GM12891 (cell line): ENCODE data around the gene GPD1L.

Experiments used
- DNase-seq: peaks from one replicate; pipeline ENCODE4 v3.0.0; 2011; ENCODE audit warnings: low spot score; ENCODE audit not compliant: insufficient read length
- FAIRE-seq: peaks from 2 replicates; lab custom pipeline; 2011; peaks lifted over from hg19 to GRCh38; lab: Jason Lieb, UNC
- PAX5 ChIP-seq: IDR thresholded peaks from 2 replicates; pipeline ENCODE4 v1.6.1; 2011; ENCODE audit warnings: low read length, moderate library complexity, mild to moderate bottlenecking; ENCODE audit not compliant: insufficient read depth, severe bottlenecking
- POLR2A ChIP-seq: IDR thresholded peaks from 2 replicates; pipeline ENCODE4 v1.6.1; 2011; ENCODE audit warnings: low read depth, low read length, control low read depth
- POLR2AphosphoS5 ChIP-seq: IDR thresholded peaks from 2 replicates; pipeline ENCODE4 v1.6.1; 2011; ENCODE audit warnings: low read depth, low read length, control low read depth
- POU2F2 ChIP-seq: IDR thresholded peaks from 2 replicates; pipeline ENCODE4 v1.6.1; 2011; ENCODE audit warnings: low read depth, mild to moderate bottlenecking, control low read depth, low read length, moderate library complexity
- SPI1 ChIP-seq: IDR thresholded peaks from 2 replicates; pipeline ENCODE4 v1.6.1; 2011; ENCODE audit warnings: low read depth, low read length, control low read depth
- TAF1 ChIP-seq: IDR thresholded peaks from 2 replicates; pipeline ENCODE4 v1.6.1; 2011; ENCODE audit warnings: low read depth, low read length, control low read depth

GPD1L gene

DNA sequence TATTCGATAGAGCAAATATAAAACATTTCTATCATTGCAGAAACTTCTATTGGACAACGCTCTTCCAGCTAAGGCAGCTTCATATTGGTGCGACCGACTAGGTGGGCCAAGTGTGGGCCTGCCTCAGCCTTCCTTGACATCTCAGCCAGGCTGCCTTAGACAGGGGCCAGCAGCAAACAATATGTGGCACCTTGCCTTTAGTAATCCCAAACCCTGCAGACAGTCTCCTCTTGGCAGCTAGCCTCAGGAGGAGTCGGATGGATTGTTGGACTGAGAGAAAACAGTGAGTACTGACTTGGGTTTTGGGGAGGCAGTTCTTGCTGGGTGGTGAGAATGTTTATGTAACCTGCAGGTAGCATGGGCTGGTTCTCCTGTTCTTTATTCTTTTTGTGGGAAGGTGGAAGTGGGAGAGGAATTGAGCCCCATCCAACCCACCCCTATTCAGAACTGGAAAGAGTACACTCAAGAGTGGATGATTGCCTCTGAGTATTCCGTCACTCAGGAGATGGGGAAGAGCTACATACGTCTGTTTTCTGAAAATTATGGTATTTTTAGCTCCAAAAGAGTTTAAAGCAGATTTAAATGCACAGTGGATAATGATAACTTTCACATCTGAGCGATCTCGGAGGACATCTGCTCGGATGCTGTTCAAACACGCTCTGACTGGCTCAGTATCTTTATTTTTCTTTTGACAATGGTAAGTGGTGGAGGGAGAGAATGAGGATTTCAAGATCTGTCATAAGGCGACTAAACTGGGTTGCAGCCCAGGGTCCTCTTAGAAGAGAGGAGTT is 47.2 kb downstream of the GPD1L start:
- DNase-seq (no peak), FAIRE-seq (no peak)
- no peak for TF ChIP-seq POLR2AphosphoS5

DNA sequence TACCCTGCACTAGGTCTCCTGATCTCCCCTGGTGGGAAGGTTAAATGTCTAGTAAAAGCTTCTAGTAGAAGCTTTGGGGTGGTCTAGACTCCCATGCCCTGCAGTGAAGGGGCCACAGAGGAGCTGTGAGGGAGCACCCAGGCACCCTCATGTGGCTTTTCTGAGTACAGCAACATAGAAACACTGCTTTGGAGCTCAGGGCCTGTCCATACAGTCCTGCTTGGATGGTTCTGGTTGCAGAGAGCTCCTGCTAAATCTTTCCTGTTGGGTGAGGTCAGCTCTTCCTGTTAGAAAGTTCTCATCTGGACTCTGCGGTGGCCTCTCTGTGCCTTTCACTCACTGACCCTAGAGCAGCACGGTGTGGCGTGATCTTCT is 47.8 kb downstream of the GPD1L start:
- no peak for FAIRE-seq

DNA sequence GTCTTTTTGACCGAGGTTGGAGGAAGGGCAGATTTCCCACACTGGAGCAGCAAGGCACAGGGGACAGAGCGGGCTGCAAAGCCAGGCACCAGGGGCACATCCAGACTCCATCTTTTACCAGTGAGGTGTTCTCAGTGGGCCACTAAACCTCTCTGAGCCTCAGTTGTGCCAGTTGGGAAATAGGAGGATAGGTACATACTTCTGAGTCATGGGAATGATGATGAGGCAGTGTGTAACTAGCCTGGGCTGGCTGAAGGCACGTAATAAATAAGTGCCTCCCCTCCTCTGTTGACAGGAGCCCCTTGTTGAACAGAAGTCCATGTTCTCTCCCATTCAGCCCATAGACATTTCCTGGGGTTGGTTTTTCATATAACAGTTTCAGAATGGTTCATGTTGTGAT is 48.7 kb downstream of the GPD1L start:
- FAIRE-seq (no peak), DNase-seq (no peak)
- TF ChIP-seq TAF1, result no peak
- no peak for TF ChIP-seq POLR2AphosphoS5
- no peak for TF ChIP-seq PAX5
- TF ChIP-seq SPI1, result no peak
- no peak for TF ChIP-seq POU2F2
- TF ChIP-seq POLR2A, result no peak

More for the DNA sequence above, 47.8 kb downstream of the GPD1L start:
- DNase-seq, result no peak
- TF ChIP-seq TAF1, result no peak
- TF ChIP-seq POU2F2, result no peak
- no peak for TF ChIP-seq SPI1
- no peak for TF ChIP-seq POLR2AphosphoS5
- no peak for TF ChIP-seq POLR2A
- TF ChIP-seq PAX5, result no peak

DNA sequence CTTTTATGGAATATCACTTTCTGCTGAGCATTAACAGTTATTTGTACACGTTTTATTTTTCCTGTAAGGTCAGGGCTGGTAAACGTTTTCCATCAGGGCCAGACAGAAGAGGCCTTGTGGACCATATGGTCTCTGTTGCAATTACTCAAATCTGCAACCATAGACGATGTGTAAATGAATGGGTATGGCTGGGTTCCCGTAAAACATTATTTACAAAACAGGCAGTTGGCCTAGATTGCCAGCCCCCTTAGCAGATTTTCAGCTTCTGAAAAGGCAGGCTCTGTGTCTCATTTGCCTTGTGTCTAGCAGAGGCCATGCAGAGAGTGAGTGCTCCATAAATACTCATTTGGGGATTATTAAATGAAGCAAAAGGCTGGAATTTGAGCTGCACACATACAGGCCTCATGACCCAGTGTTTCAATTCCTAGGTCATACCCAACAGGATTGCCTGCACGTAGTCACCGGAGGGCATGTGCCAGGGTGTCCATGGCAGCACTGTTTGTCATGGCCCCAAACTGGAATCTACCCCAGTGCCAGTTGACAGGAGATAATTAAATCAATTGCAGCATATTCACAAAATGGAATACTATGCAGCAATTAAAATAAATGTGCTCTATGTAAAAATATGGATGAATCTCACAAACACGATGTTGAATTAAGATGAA is 51.3 kb downstream of the GPD1L start:
- TF ChIP-seq SPI1, result no peak
- TF ChIP-seq POU2F2, result no peak
- no peak for TF ChIP-seq POLR2A
- TF ChIP-seq POLR2AphosphoS5, result no peak
- no peak for TF ChIP-seq PAX5
- DNase-seq, result no peak
- no peak for FAIRE-seq

DNA sequence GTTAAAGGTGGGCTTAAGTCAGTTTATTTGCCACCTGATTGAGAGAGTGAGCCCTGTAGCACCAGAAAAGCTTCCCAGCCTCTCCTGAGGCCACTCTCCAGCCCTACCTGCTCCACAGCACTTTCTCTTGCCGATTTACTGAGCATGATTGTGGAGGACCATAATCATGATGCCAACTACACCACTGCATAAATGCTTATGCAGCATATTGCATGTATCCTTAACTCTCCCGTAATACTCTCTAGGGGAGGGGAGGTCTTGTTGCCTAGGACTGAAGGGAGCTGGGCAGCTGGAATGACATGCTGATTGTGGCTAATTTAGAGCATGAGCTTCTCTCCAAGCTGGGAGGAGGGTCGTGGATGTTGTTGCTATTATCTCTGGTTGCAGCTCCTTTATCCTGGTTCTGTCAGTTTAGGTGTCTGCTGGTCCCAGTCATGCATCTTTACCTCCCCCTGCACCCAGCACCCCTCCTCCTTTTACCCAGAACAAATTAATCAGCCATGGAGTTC is 54.3 kb downstream of the GPD1L start:
- FAIRE-seq (no peak), DNase-seq (no peak)
- no peak for TF ChIP-seq POLR2A
- no peak for TF ChIP-seq POLR2AphosphoS5
- no peak for TF ChIP-seq POU2F2
- no peak for TF ChIP-seq PAX5
- TF ChIP-seq SPI1, result no peak
- no peak for TF ChIP-seq TAF1

DNA sequence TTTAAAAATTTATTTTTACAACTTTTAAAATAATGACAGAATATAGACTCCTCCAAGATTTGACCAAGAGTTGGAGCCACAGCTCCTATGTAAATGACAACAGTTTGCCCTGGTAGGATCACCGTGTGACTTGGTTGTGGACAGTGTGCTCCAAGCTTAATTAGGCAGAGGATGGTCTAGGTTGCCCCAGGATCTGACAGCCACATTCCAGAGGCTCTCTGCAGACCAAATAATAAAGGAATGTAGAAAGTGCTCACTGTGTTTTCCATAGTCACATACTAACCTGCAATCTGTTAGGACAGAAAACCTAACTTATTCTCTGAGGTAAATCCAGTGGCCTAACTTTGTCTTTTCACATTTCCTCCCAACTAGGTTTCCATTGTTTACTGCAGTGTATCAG is 59.0 kb downstream of the GPD1L start:
- FAIRE-seq, result no peak
- no peak for DNase-seq
- TF ChIP-seq TAF1 (no peak), SPI1 (no peak), PAX5 (no peak), POLR2AphosphoS5 (no peak), POU2F2 (no peak), POLR2A (no peak)

DNA sequence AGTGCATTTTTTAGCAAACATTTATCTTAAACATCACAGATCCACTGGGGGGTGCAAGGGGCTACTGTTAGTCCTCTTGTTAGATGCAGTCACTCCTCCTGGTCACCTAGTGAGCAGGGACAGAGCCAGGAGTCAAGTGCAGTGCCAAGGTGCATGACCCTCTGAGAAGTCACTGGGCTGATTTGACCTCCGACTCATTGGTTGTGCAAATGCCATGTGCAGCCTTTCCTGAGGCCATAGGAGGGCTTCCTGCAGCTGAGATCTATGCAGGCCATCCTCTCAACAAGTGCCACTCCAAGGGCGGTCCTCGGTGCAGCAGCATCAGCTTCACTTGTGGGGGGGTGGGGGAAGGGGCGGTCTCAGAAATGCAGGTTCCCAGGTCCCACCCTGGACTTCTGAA is 60.2 kb downstream of the GPD1L start:
- no peak for DNase-seq
- FAIRE-seq, result no peak
- TF ChIP-seq POLR2AphosphoS5 (no peak), TAF1 (no peak), PAX5 (no peak), SPI1 (no peak), POU2F2 (no peak), POLR2A (no peak)

DNA sequence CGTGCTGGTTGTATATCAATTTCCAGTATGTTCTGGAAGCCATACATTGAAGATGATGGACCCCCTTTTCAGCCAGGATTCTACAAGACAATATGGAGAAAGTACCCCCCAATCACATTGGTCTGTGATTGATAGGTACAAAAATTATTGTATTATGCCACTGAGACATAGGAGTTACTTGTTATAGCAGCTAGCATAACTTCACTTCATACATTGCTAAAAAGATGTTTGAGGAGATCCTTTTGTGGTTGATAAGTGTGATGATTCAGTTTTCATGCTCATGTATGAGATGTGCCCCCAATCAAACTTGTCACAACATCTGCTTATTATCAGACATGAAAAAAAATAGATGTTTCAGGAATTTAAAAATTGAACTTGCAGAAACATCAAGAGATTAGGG is 66.0 kb downstream of the GPD1L start:
- DNase-seq, result no peak
- TF ChIP-seq POLR2A (no peak), POU2F2 (no peak), SPI1 (no peak), PAX5 (no peak), POLR2AphosphoS5 (no peak), TAF1 (no peak)
- FAIRE-seq, result no peak

DNA sequence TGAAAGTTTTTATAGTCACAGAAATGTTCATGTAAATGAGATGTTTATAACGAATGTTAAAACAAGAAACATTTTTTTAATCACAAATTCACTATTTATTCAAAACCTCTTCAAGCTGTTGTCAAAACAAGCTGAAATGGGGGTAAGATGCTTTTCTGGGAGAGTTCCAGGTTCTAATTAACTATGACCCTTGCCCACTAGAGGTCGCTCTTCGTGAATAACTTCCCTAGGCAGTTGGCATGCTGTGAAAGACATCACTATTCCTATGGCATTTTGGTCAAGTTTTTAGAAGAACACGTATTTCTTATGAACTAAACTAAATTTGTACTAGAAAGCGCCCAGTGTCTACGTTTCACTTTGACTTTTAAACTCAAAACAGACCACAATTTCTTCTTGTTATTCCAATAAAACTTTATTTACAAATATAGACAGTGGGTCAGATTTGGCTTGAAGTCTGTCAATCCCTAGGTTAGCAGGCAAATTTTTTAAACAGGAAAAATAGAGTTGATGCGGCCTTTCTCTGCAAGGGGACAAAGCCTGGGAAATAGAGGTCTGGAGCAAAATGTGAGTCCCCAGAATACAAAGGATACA is 69.3 kb downstream of the GPD1L start:
- peak; percentile 9 for FAIRE-seq
- TF ChIP-seq PAX5 (no peak), POLR2A (no peak), POLR2AphosphoS5 (no peak), TAF1 (no peak), POU2F2 (no peak), SPI1 (no peak)
- DNase-seq, result no peak
